ENCODE measurements around the gene COX4I1.
"Not testable (repeated sequence)": the region's sequence is repeated elsewhere in the genome, so short reads cannot be mapped to it uniquely, and the experiment has no call there.

COX4I1 gene

GRCh38 chr16:85824161-85825135, 25.0 kb downstream of the COX4I1 start:
- DNase-seq (ENCODE audit: low spot score): no peak

GRCh38 chr16:85825326-85825725, 25.8 kb downstream of the COX4I1 start:
- DNase-seq (ENCODE audit: low spot score): no peak

GRCh38 chr16:85826686-85827247, 27.3 kb downstream of the COX4I1 start:
- DNase-seq (ENCODE audit: low spot score): no peak

- no peak for DNase-seq (ENCODE audit: low spot score)
These were observed 28.7 kb downstream of the COX4I1 start for GRCh38 chr16:85828166-85828565.

- no peak for DNase-seq (ENCODE audit: low spot score)
These were observed 29.8 kb downstream of the COX4I1 start for GRCh38 chr16:85829171-85829719.

- no peak for DNase-seq (ENCODE audit: low spot score)
These were observed 30.4 kb downstream of the COX4I1 start for GRCh38 chr16:85829751-85830445.

GRCh38 chr16:85830821-85831220, 31.3 kb downstream of the COX4I1 start:
- no peak for DNase-seq (ENCODE audit: low spot score)

GRCh38 chr16:85832570-85833218, 33.2 kb downstream of the COX4I1 start:
- no peak for DNase-seq (ENCODE audit: low spot score)

GRCh38 chr16:85833219-85833920, 33.9 kb downstream of the COX4I1 start:
- no peak for DNase-seq (ENCODE audit: low spot score)

- DNase-seq (ENCODE audit: low spot score): no peak
These were observed 35.2 kb downstream of the COX4I1 start for GRCh38 chr16:85834741-85835140.

- no peak for DNase-seq (ENCODE audit: low spot score)
These were observed 35.8 kb downstream of the COX4I1 start for GRCh38 chr16:85835227-85835751.

GRCh38 chr16:85835956-85836705, 36.6 kb downstream of the COX4I1 start:
- no peak for DNase-seq (ENCODE audit: low spot score)

GRCh38 chr16:85836706-85837582, 37.4 kb downstream of the COX4I1 start:
- DNase-seq (ENCODE audit: low spot score): no peak

- DNase-seq (ENCODE audit: low spot score): not testable (repeated sequence)
These were observed 38.2 kb downstream of the COX4I1 start for GRCh38 chr16:85837654-85838053.

- DNase-seq (ENCODE audit: low spot score): no peak
These were observed 38.9 kb downstream of the COX4I1 start for GRCh38 chr16:85838381-85838780.

- no peak for DNase-seq (ENCODE audit: low spot score)
These were observed 39.5 kb downstream of the COX4I1 start for GRCh38 chr16:85838876-85839585.

- no peak for DNase-seq (ENCODE audit: low spot score)
These were observed 40.3 kb downstream of the COX4I1 start for GRCh38 chr16:85839681-85840240.

- DNase-seq (ENCODE audit: low spot score): no peak
These were observed 40.9 kb downstream of the COX4I1 start for GRCh38 chr16:85840395-85840794.
